ENCODE data around the gene KNG1.
"Not testable (repeated sequence)": the region's sequence is repeated elsewhere in the genome, so short reads cannot be mapped to it uniquely, and the experiment has no call there.

Gene KNG1

DNA sequence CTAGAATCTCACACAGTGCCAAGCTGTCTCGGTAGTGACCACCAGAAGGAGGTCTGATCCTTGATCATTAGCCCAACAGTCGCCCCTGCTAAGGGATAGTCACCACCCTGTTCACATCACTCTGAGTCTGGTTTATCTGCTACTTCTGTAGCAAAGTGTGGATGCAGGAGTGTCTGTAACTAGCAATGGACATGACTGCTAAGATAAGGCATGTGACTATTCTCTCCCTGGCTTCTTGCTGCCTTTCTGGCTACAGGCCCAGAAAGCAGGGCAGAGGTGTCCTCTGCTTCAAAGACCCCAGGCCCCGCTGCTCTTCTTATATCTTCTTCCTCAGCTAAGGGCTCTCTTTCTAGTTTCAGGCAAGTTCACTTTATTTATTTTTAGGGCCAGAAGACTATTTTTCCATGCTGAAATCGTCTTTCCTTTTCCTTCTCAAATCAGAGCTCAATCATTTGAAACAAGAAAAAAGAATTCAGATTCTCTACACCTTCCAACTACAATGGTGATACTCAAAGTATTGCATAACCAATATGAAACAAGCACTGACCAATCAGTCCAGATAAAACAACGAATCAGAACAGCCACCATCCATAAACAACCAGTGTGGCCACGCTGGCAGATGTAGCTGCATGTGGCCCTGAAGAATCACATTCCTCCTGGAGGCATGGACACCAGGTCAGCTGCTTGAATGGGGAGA, 8.0 kb upstream of the KNG1 start:
- in situ Hi-C loops (cut with MboI; ENCODE audit: low sequenced_read_pairs): no loop called here

GRCh38 chr3:186710694-186711093, 6.5 kb upstream of the KNG1 start:
- in situ Hi-C loops (cut with MboI; ENCODE audit: low sequenced_read_pairs): not testable (repeated sequence)

DNA sequence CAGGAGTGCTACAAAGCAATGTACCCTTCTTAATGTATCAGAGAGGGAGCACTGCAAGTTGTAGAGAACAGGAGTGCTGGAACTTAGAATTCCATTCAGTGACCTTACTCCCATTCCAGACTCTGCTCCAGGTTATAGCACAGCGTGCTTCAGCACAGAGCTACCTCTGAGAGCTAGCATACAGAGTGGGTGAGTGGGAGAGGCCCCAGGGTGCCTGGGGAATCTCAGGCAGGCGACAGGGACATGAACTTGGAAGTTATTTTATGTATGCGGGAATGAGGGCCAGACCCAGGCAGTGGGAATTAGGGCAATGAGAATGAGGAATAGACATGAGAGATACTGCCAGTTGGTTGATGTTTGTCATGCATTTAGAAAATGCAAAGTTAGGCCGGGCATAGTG, 3.7 kb upstream of the KNG1 start:
- in situ Hi-C loops (cut with MboI; ENCODE audit: low sequenced_read_pairs): no loop called here

- in situ Hi-C loops (cut with MboI; ENCODE audit: low sequenced_read_pairs): no loop called here
These were observed 3.0 kb downstream of the KNG1 start for GRCh38 chr3:186719945-186720739.

DNA sequence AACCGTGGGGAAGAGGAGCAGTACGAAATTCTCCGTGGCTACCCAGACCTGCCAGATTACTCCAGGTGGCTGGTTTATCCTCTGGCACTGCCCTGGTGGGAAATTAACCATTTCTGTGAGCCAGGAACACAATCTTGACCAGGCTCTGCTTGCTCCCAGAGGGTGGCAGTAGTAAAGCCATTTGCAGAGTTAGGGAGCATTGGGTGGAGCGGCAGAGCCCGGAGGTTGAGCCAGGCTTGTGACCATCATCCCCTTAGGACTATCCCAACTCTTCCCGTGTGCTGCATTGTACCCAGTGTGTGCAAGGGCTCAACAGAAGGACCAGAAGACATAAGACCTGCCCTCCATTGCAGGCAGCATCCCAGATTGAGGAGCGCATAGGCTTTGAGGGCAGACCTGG, 5.3 kb downstream of the KNG1 start:
- in situ Hi-C loops (cut with MboI; ENCODE audit: low sequenced_read_pairs): no loop called here

- in situ Hi-C loops (cut with MboI; ENCODE audit: low sequenced_read_pairs): no loop called here
These were observed 7.8 kb downstream of the KNG1 start for GRCh38 chr3:186724911-186725310.

GRCh38 chr3:186732169-186732766, 15.1 kb downstream of the KNG1 start:
- in situ Hi-C loops (cut with MboI; ENCODE audit: low sequenced_read_pairs): no loop called here

- in situ Hi-C loops (cut with MboI; ENCODE audit: low sequenced_read_pairs): no loop called here
These were observed 25.6 kb downstream of the KNG1 start for GRCh38 chr3:186742618-186743380.

- in situ Hi-C loops (cut with MboI; ENCODE audit: low sequenced_read_pairs): no loop called here
These were observed 26.5 kb downstream of the KNG1 start for GRCh38 chr3:186743666-186744065.

DNA sequence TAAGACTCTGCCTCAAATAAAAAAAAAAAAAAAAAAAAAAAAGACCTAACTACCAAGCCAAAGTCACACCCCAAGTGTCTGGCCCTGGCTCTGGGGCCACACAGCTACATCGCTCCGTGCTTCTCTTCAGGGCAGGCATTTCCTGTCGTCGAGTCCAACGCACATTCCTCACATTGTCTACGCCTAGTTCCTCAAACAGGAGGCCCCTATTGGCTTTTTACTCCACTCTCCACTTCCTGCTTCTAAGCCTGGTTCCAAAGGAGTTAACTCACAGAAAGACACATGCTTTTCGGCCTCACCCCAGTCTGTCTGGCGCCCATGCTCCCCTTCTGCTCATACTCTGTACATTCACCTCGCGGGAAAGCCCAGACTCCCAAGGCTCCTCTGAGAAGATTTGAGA, 28.8 kb downstream of the KNG1 start:
- in situ Hi-C loops (cut with MboI; ENCODE audit: low sequenced_read_pairs): no loop called here

DNA sequence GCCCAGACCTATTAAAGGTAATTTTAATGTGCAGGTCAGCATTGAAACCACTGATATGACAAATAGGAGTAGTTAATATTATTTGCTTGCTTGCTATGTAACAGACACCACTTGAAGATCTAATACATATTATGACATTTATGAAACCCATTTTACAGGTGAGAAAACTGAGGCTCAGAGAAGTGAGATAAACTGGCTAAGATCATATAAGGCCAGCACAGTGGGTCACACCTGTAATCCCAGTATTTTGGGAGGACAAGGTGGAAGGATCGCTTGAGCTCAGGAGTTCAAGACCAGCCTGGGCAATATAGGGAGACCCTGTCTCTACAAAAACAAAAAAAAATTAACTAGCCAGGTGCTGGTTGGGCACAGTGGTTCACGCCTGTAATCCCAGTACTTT, 33.2 kb downstream of the KNG1 start:
- in situ Hi-C loops (cut with MboI; ENCODE audit: low sequenced_read_pairs): no loop called here

DNA sequence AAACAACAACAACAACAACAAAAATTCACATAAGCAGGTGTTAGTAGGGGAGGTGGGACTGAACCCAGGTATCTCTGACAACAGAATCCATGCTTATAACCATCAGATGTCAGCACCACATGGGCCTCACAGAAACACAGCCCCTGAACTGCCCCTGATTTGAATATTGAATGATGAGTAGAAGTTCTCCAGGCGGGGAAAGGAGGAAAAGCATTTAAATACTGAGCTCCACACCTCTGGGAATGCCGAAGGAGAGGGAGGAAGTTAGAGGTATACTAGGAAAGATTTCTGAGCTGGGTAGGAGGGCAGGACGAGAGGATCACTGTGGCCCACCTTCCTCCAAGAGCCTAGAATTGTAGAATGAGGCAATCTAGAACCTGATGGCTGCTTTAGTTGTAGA, 34.3 kb downstream of the KNG1 start:
- in situ Hi-C loops (cut with MboI; ENCODE audit: low sequenced_read_pairs): no loop called here

- in situ Hi-C loops (cut with MboI; ENCODE audit: low sequenced_read_pairs): no loop called here
These were observed 36.8 kb downstream of the KNG1 start for GRCh38 chr3:186754006-186754405.

GRCh38 chr3:186754871-186755270, 37.7 kb downstream of the KNG1 start:
- in situ Hi-C loops (cut with MboI; ENCODE audit: low sequenced_read_pairs): no loop called here

- in situ Hi-C loops (cut with MboI; ENCODE audit: low sequenced_read_pairs): no loop called here
These were observed 40.1 kb downstream of the KNG1 start for GRCh38 chr3:186757214-186757613.

GRCh38 chr3:186757686-186758220, 40.6 kb downstream of the KNG1 start:
- in situ Hi-C loops (cut with MboI; ENCODE audit: low sequenced_read_pairs): no loop called here

- in situ Hi-C loops (cut with MboI; ENCODE audit: low sequenced_read_pairs): no loop called here
These were observed 42.2 kb downstream of the KNG1 start for GRCh38 chr3:186759231-186759930.

- in situ Hi-C loops (cut with MboI; ENCODE audit: low sequenced_read_pairs): no loop called here
These were observed 43.1 kb downstream of the KNG1 start for GRCh38 chr3:186760141-186760833.

- in situ Hi-C loops (cut with MboI; ENCODE audit: low sequenced_read_pairs): no loop called here
These were observed 43.8 kb downstream of the KNG1 start for GRCh38 chr3:186760897-186761447.

DNA sequence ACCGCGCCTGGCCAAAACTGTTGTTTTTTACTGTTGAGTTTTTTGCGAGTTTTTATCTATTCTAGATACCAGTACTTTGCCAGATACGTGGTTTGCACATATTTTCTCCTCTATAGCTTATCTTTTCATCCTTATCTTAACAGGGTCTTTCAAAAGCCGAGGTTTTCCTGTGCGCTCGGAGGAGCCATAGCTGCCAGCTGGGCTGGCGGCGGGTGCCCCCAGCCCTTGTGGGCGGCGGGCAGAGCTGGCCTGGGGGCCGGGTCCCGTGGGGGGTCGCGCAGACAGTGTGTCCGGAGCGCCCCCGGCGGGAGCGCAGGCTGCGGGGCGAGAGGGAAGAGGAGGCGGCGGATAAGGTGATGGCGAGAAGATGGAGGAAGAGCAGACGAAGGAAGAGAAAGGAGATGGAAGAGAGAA, 55.1 kb downstream of the KNG1 start:
- in situ Hi-C loops (cut with MboI; ENCODE audit: low sequenced_read_pairs): no loop called here

Data from HL-60/S4 (cell line).